Omental fat pad (tissue), 4 donors: ENCODE data around the gene SMR3A. TPM values are rescaled to one million over a fixed set of nuclear protein-coding genes. Genes with fewer than 3 reads are reported as not detected.

Experiments
- ATAC-seq: fragments of 150-250 bp; one replicate; pipeline ENCODE4 v1.9.1; 2016; ENCODE audit warnings: mild to moderate bottlenecking, moderate library complexity; ENCODE audit not compliant: low FRiP score
- DNase-seq: peaks from one replicate; pipeline ENCODE4 v3.0.0-alpha.2; 2019; ENCODE audit warnings: low spot score
- total RNA-seq, 4 donors: library from RNA; depleted of rRNA; stranded (reverse); fragments of >200 nt; gene quantifications; one replicate each; pipeline ENCODE4 v1.1.0, GENCODE V29; 2016
- TF ChIP-seq, protein P1 (sequence below), 3 donors: fragments of 450-650 bp; IDR thresholded peaks; one replicate each; pipeline ENCODE4 v1.5.1; 2016 to 2017; ENCODE audit warnings: antibody characterized with exemption in 3 of 3, mild to moderate bottlenecking in 3 of 3, moderate library complexity in 2 of 3

SMR3A gene
- not detected for total RNA-seq

- DNase-seq (no peak), ATAC-seq (no peak)
- TF ChIP-seq, protein P1, sequence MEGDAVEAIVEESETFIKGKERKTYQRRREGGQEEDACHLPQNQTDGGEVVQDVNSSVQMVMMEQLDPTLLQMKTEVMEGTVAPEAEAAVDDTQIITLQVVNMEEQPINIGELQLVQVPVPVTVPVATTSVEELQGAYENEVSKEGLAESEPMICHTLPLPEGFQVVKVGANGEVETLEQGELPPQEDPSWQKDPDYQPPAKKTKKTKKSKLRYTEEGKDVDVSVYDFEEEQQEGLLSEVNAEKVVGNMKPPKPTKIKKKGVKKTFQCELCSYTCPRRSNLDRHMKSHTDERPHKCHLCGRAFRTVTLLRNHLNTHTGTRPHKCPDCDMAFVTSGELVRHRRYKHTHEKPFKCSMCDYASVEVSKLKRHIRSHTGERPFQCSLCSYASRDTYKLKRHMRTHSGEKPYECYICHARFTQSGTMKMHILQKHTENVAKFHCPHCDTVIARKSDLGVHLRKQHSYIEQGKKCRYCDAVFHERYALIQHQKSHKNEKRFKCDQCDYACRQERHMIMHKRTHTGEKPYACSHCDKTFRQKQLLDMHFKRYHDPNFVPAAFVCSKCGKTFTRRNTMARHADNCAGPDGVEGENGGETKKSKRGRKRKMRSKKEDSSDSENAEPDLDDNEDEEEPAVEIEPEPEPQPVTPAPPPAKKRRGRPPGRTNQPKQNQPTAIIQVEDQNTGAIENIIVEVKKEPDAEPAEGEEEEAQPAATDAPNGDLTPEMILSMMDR (IDR thresholded peaks at IDR 0.05), result no peak
Measured at GRCh38 chr4:70360460-70360859, at the start of gene SMR3A. Gene SMR3A (plus strand): TSS chr4:70360760. CDS start chr4:70362116, 1,356 bp downstream.

- DNase-seq (no peak), ATAC-seq (no peak)
- TF ChIP-seq, protein P1 (IDR thresholded peaks at IDR 0.05), result no peak
Measured at GRCh38 chr4:70313736-70314135, 46.8 kb upstream of the SMR3A start.

- TF ChIP-seq, protein P1 (IDR thresholded peaks at IDR 0.05), result no peak
- no peak for DNase-seq
- ATAC-seq, result no peak
Measured at GRCh38 chr4:70315928-70316327, 44.6 kb upstream of the SMR3A start.

DNA sequence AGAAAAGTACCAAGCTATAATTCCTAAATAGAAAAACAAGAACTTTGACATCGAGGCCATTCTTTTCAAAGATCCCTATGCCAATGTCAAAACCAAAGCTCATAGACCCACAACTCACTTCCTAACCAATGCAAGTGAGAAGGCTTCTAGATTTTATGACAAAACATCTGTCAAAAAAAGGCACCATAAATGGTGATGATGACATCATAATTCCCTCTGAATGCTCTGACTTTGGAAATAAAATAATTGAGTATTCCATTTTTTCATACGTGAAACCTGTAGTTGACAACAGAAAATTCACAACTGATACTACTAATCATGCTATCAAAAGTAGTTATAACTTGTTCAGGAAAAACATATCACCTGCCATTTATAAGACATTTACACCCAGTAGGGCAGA lies 34.5 kb upstream of the SMR3A start:
- ATAC-seq (no peak), DNase-seq (no peak)
- TF ChIP-seq, protein P1 (IDR thresholded peaks at IDR 0.05), result no peak

- TF ChIP-seq, protein P1 (IDR thresholded peaks at IDR 0.05), result no peak
- DNase-seq (no peak), ATAC-seq (no peak)
Measured at GRCh38 chr4:70334681-70335080, 25.9 kb upstream of the SMR3A start, which contains the start of gene CABS1. Gene CABS1 (plus strand): TSS chr4:70334981. CDS start chr4:70335040, 59 bp downstream.

DNA sequence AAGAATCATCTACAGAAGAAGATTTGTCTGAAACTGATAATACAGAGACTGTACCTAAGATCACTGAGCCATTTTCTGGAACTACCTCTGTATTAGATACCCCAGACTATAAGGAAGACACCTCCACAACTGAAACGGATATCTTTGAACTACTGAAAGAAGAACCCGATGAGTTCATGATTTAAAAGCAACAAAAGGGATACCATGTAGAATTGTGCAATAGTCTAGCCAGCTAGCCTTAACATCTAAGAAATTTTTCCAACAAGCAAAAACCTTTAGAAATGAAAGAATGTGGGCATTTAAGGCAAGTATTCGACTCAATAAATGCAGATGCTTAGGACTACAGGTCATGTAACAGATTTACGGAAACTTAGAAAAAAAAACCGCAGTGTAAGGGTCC lies 24.5 kb upstream of the SMR3A start:
- TF ChIP-seq, protein P1 (IDR thresholded peaks at IDR 0.05), result no peak
- no peak for DNase-seq
- no peak for ATAC-seq

GRCh38 chr4:70337886-70338420 lies 22.6 kb upstream of the SMR3A start:
- TF ChIP-seq, protein P1 (IDR thresholded peaks at IDR 0.05), result no peak
- peak; percentile 51 for ATAC-seq
- no peak for DNase-seq
